ENCODE measurements around the gene TXK.

The TXK gene

DNA sequence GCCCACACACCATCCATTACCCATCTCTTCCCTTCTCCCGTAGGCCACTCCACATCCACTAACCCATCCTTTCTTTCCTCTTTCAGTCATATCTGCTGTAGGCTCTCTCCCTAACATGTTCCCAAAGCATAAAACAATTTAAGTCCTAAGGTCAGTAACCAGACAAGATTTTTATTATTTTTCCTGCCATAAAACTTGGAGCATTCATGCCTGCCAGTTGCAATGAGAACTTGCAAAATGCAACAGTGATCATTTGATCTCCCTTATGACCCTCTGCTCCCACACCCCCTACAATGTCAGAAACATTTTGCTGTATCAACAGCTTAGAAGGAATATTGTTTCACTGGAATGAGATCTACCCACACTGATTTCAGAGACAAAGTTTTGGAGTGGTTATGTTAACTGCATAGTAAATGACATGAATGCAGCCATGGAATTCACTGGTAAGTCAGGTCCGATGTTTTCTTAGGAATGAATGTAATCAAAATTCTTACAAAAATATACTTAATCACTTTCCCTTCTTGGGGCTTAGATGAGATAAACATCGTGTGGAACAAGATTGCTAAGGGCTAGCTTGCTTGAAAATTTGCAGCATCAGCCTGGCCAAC is 111.8 kb downstream of the TXK start:
- no peak overlapping the region for H3K4me3 ChIP-seq (ENCODE audit: low read length)
- TF ChIP-seq ZNF274 (IDR thresholded peaks at IDR 0.05; ENCODE audit: low read depth, low read length): no peak

DNA sequence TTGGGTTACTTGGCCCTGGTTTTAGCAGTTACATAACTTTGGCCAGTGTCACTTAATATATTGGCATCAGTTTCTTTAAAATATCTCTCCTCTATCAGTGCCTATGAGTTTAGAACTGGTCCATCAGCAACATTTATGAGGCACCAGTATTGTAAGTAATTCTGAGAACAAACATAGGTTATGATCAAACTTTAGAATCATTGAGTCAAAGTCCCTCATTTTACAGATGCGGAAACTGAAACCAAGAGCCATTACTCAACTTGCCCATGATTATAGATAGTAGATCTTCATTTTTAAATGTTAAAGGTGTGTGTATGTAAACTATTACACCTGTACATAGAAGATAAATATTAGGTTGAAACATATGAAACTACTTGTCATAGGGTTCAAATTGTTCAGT is 113.0 kb downstream of the TXK start:
- H3K4me3 ChIP-seq (ENCODE audit: low read length): no peak overlapping the region
- TF ChIP-seq ZNF274 (IDR thresholded peaks at IDR 0.05; ENCODE audit: low read depth, low read length): no peak

DNA sequence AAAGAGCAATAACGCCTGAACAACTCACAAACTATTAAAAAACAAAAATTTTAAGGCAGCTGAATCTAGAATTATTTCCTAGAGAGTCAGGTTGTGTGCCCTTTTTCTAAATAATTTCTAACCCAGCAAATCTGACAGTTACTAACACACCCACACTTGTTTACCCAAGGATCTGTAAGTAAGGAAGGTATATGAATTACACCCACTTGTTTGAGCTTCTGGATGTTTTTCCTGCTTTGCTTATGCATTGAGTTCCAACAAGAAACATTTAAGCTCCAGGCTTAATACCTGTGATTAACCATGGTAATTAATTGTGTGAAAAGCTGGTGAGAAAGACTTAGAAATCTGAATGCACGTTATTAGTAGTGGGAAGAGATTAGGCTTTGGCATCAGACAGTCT is 115.9 kb downstream of the TXK start:
- no peak overlapping the region for H3K4me3 ChIP-seq (ENCODE audit: low read length)
- no peak for TF ChIP-seq ZNF274 (IDR thresholded peaks at IDR 0.05; ENCODE audit: low read depth, low read length)

DNA sequence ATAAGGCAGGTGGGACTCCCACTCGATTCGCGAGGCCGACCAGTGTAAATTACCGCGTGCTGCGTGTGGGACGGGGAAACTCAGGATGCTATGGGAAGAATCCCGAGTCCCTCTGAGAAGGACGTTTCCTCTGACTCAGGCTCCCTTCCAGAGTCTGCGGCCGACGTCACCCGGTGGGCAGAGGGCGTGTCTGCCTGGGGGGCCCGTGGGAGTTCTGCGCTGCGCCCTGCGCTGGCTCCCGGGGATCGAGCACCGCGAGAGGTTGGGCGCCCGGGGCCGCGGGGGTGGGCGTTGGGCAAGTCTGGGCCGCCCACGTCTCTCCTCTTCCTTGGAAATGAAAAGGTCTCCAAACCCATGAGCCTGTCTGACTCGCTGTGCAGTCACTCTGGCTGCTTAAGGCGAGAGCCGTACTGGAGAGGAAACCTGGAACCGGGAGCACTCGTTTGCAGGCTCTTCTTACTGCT is 116.9 kb downstream of the TXK start:
- peak overlapping the region; percentile 44; the same call in 1 of the 2 replicates for H3K4me3 ChIP-seq (ENCODE audit: low read length)
- no peak for TF ChIP-seq ZNF274 (IDR thresholded peaks at IDR 0.05; ENCODE audit: low read depth, low read length)

All from GM08714 (cell line).